K562 (cell line): ENCODE data around the gene SLC37A4. TPM values are rescaled to one million over a fixed set of nuclear protein-coding genes. Genes with fewer than 3 reads are reported as not detected.

Experiments used
- CTBP1 ChIP-seq: fragments of 450-650 bp; IDR thresholded peaks from 2 replicates; pipeline ENCODE4 v1.6.1; 2016; ENCODE audit warnings: borderline replicate concordance
- ELF4 ChIP-seq: fragments of 450-650 bp; formaldehyde crosslinking; IDR thresholded peaks from 2 replicates; pipeline ENCODE4 v1.4.0; 2022; ENCODE audit warnings: missing genetic modification characterization
- ETS1 ChIP-seq: conservative IDR thresholded peaks from 2 replicates; pipeline ENCODE4 v1.6.1; 2011; ENCODE audit warnings: low read depth, mild to moderate bottlenecking, low read length; ENCODE audit not compliant: control insufficient read depth
- HDAC8 ChIP-seq: fragments of 450-650 bp; IDR thresholded peaks from 2 replicates; pipeline ENCODE4 v1.6.1; 2016; ENCODE audit warnings: mild to moderate bottlenecking, missing genetic modification characterization, moderate library complexity, missing compliant biosample characterization
- HSF4 ChIP-seq: fragments of 250-450 bp; sonication (Bioruptor Pico); IDR thresholded peaks from 2 replicates; pipeline ENCODE4 v2.1.2; 2022; ENCODE audit warnings: mild to moderate bottlenecking, moderate library complexity, borderline replicate concordance
- MBD1 ChIP-seq: fragments of 250-450 bp; sonication (Bioruptor Pico); IDR thresholded peaks from 2 replicates; pipeline ENCODE4 v1.8.0; 2022; ENCODE audit warnings: inconsistent platforms
- POLR2AphosphoS2 ChIP-seq: IDR thresholded peaks from 2 replicates; pipeline ENCODE4 v1.6.1; 2012; ENCODE audit warnings: low read length, improper control_type of control experiment
- POLR3G ChIP-seq: IDR thresholded peaks from 2 replicates; pipeline ENCODE4 v1.6.1; 2011; ENCODE audit not compliant: insufficient read length, insufficient replicate concordance; ENCODE audit errors: extremely low read depth
- RB1 ChIP-seq: fragments of 450-650 bp; IDR thresholded peaks from 2 replicates; pipeline ENCODE4 v1.6.1; 2017; ENCODE audit warnings: low read depth, mild to moderate bottlenecking
- SRSF3 ChIP-seq: fragments of 200-400 bp; formaldehyde crosslinking; IDR thresholded peaks from 2 replicates; pipeline ENCODE4 v1.6.1; 2016; ENCODE audit warnings: mild to moderate bottlenecking, low read length, moderate library complexity; ENCODE audit not compliant: insufficient read depth
- STAG1 ChIP-seq: sonication (generic); formaldehyde crosslinking; IDR thresholded peaks from 2 replicates; pipeline ENCODE4 v1.5.0; 2020; ENCODE audit warnings: missing genetic modification reagents, borderline replicate concordance
- ZFP36 ChIP-seq: fragments of 150-350 bp; IDR thresholded peaks from 2 replicates; pipeline ENCODE4 v1.6.1; 2018; ENCODE audit warnings: low read length, low read depth; ENCODE audit not compliant: partially characterized antibody
- ZNF175 ChIP-seq: fragments of 200-800 bp; sonication (Bioruptor generic); IDR thresholded peaks from 2 replicates; pipeline ENCODE4 v1.6.1; 2016; ENCODE audit warnings: low read depth, mild to moderate bottlenecking, missing genetic modification characterization, missing compliant biosample characterization
- ZNF780A ChIP-seq: fragments of 250-450 bp; sonication (Bioruptor Pico); IDR thresholded peaks from 2 replicates; pipeline ENCODE4 v1.5.0; 2021; ENCODE audit warnings: mild to moderate bottlenecking
- polyA plus RNA-seq, 8 experiments: library from polyadenylated mRNA; depleted of rRNA in 4 of 8; stranded (reverse) in 5 of 8; unstranded in 3 of 8; fragments of >200 nt; fragmentation: Nextera tagmentation in 2 of 8; fragmentation: Illumina TruSeq in 1 of 8; extraction: Ambion mirVana in 2 of 8; extraction: Trizol in 1 of 8; gene quantifications; 2 replicates each; pipeline versions ENCODE4 v1.2.1 to v1.2.3, GENCODE V29; 2011 to 2014; ENCODE audit warnings: inconsistent platforms in 1 of 8, missing spikeins in 1 of 8
- total RNA-seq, 7 experiments: library from RNA; depleted of rRNA in 6 of 7; stranded (reverse); fragments of >200 nt in 6 of 7; fragmentation: Illumina TruSeq in 2 of 7; extraction: Trizol in 2 of 7; gene quantifications; 2 replicates each; pipeline versions ENCODE4 v1.2.1 to v1.2.3, GENCODE V29; 2011 to 2021; ENCODE audit warnings: low replicate concordance in 1 of 7
- TF ChIP-seq, protein P1 (sequence below): fragments of 450-650 bp; IDR thresholded peaks from one replicate; pipeline ENCODE4 v1.6.1; 2018; ENCODE audit warnings: mild to moderate bottlenecking, moderate library complexity; ENCODE audit not compliant: partially characterized antibody
- TF ChIP-seq, protein P2 (sequence below): sonication (generic); formaldehyde crosslinking; IDR thresholded peaks from 2 replicates; pipeline ENCODE4 v1.8.0; 2022; ENCODE audit warnings: missing genetic modification reagents, mild to moderate bottlenecking, borderline replicate concordance
- TF ChIP-seq, protein P3 (sequence below), 3 experiments: IDR thresholded peaks in 2 of 3; conservative IDR thresholded peaks in 1 of 3; 2 replicates each; pipeline ENCODE4 v1.5.1; 2011 to 2012; ENCODE audit warnings: low read length in 3 of 3, mild to moderate bottlenecking in 3 of 3, control low read depth in 2 of 3, improper control_type of control experiment in 1 of 3, inconsistent platforms in 1 of 3, low read depth in 1 of 3, mixed read lengths in 1 of 3, moderate library complexity in 1 of 3; ENCODE audit not compliant: insufficient read depth in 2 of 3
- TF ChIP-seq, protein P4 (sequence below): IDR thresholded peaks from 2 replicates; pipeline ENCODE4 v1.6.1; 2016; ENCODE audit warnings: missing genetic modification characterization, missing compliant biosample characterization

The SLC37A4 gene
- total and polyA plus RNA-seq, 9 of the 15 experiments (the other 6 are each of a cell fraction or from before 2014, with no cell fraction given): 24.7 to 73.9 (median 40.7) TPM

GRCh38 chr11:119030329-119031047 lies at the start of gene SLC37A4 (continued):
- TF ChIP-seq ETS1: no peak; the same call in 1 of the 2 replicates
- TF ChIP-seq, protein P1, sequence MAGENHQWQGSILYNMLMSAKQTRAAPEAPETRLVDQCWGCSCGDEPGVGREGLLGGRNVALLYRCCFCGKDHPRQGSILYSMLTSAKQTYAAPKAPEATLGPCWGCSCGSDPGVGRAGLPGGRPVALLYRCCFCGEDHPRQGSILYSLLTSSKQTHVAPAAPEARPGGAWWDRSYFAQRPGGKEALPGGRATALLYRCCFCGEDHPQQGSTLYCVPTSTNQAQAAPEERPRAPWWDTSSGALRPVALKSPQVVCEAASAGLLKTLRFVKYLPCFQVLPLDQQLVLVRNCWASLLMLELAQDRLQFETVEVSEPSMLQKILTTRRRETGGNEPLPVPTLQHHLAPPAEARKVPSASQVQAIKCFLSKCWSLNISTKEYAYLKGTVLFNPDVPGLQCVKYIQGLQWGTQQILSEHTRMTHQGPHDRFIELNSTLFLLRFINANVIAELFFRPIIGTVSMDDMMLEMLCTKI: no peak
- peak; percentile 26 for TF ChIP-seq ZFP36
- no peak for TF ChIP-seq MBD1
- no peak for TF ChIP-seq STAG1 (CRISPR knock-in tag)
- no peak for TF ChIP-seq ZNF175 (CRISPR knock-in tag)
- no peak for TF ChIP-seq HDAC8
- no peak for TF ChIP-seq ZNF780A
- no peak for TF ChIP-seq HSF4 (CRISPR knock-in tag)
- peak; percentile 54 for TF ChIP-seq RB1
- no peak for TF ChIP-seq POLR2AphosphoS2
- TF ChIP-seq, protein P2, sequence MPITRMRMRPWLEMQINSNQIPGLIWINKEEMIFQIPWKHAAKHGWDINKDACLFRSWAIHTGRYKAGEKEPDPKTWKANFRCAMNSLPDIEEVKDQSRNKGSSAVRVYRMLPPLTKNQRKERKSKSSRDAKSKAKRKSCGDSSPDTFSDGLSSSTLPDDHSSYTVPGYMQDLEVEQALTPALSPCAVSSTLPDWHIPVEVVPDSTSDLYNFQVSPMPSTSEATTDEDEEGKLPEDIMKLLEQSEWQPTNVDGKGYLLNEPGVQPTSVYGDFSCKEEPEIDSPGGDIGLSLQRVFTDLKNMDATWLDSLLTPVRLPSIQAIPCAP: no peak
- TF ChIP-seq SRSF3: no peak
- peak; percentile 84 for TF ChIP-seq CTBP1
- TF ChIP-seq, protein P3, sequence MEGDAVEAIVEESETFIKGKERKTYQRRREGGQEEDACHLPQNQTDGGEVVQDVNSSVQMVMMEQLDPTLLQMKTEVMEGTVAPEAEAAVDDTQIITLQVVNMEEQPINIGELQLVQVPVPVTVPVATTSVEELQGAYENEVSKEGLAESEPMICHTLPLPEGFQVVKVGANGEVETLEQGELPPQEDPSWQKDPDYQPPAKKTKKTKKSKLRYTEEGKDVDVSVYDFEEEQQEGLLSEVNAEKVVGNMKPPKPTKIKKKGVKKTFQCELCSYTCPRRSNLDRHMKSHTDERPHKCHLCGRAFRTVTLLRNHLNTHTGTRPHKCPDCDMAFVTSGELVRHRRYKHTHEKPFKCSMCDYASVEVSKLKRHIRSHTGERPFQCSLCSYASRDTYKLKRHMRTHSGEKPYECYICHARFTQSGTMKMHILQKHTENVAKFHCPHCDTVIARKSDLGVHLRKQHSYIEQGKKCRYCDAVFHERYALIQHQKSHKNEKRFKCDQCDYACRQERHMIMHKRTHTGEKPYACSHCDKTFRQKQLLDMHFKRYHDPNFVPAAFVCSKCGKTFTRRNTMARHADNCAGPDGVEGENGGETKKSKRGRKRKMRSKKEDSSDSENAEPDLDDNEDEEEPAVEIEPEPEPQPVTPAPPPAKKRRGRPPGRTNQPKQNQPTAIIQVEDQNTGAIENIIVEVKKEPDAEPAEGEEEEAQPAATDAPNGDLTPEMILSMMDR (IDR thresholded peaks at IDR 0.05 in 2 of 3, conservative IDR thresholded peaks at IDR 0.05 in 1 of 3; ENCODE audit: insufficient read depth in 2 of 3, low read depth in 1 of 3, low read length in 3 of 3): peak; percentile 94 to 96 (median 95)
- TF ChIP-seq, protein P4, sequence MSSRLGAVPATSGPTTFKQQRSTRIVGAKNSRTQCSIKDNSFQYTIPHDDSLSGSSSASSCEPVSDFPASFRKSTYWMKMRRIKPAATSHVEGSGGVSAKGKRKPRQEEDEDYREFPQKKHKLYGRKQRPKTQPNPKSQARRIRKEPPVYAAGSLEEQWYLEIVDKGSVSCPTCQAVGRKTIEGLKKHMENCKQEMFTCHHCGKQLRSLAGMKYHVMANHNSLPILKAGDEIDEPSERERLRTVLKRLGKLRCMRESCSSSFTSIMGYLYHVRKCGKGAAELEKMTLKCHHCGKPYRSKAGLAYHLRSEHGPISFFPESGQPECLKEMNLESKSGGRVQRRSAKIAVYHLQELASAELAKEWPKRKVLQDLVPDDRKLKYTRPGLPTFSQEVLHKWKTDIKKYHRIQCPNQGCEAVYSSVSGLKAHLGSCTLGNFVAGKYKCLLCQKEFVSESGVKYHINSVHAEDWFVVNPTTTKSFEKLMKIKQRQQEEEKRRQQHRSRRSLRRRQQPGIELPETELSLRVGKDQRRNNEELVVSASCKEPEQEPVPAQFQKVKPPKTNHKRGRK (tag): no peak
- TF ChIP-seq ELF4 (CRISPR knock-in tag): no peak
- no peak for TF ChIP-seq POLR3G
